Left colon (tissue), 2 donors: ENCODE results near the gene CLASP1. TPM values are rescaled to one million over a fixed set of nuclear protein-coding genes. Genes with fewer than 3 reads are reported as not detected.
A peak's percentile ranks its signal among the peaks of the same experiment; 100 is the strongest.
"Not testable (repeated sequence)": the region's sequence is repeated elsewhere in the genome, so short reads cannot be mapped to it uniquely, and the experiment has no call there.

ENCODE experiments used
- ATAC-seq: fragments of 200-7000 bp; cut with Tn5 transposase; one replicate; pipeline ENCODE4 v1.9.1; 2020; ENCODE audit warnings: mild to moderate bottlenecking, moderate library complexity
- DNase-seq, 2 donors: peaks; one replicate each; pipeline ENCODE4 v3.0.0-alpha.2; 2020
- intact Hi-C, 2 donors: fragments of 100-400 bp; cut with DNase I in 1 of 2; cut with micrococcal nuclease in 1 of 2; formaldehyde crosslinking; loops; one replicate each; pipeline versions ENCODE4 v1.11.2 to v1.14.0; 2022; cut with DNase I, micrococcal nuclease
- total RNA-seq, 2 donors: library from RNA; stranded (reverse); fragmentation: NEBNext Ultra II Directional; extraction: Animal tissue kit (Norgen Biotek cat#: 25700); gene quantifications; one replicate each; pipeline ENCODE4 v1.2.1, GENCODE V29; 2021
- donor health status: DM: no; HTN: no; CAD: no.
- donor health status: DM: yes; HTN: yes; CAD: no.

Gene CLASP1
- total RNA-seq, 2 donors from 2014 or later = 33.8 to 36.1 TPM

- DNase-seq = no peak
- no peak for ATAC-seq
These were observed 312.6 kb downstream of the CLASP1 start for GRCh38 chr2:121336528-121337294.

GRCh38 chr2:121335294-121336290 is 313.7 kb downstream of the CLASP1 start:
- DNase-seq = peak in 1 of 2 donors; percentile 25
- intact Hi-C loops = no loop called here
- ATAC-seq = peak; percentile 82

More at GRCh38 chr2:121336528-121337294, 312.6 kb downstream of the CLASP1 start:
- intact Hi-C loops = no loop called here

DNA sequence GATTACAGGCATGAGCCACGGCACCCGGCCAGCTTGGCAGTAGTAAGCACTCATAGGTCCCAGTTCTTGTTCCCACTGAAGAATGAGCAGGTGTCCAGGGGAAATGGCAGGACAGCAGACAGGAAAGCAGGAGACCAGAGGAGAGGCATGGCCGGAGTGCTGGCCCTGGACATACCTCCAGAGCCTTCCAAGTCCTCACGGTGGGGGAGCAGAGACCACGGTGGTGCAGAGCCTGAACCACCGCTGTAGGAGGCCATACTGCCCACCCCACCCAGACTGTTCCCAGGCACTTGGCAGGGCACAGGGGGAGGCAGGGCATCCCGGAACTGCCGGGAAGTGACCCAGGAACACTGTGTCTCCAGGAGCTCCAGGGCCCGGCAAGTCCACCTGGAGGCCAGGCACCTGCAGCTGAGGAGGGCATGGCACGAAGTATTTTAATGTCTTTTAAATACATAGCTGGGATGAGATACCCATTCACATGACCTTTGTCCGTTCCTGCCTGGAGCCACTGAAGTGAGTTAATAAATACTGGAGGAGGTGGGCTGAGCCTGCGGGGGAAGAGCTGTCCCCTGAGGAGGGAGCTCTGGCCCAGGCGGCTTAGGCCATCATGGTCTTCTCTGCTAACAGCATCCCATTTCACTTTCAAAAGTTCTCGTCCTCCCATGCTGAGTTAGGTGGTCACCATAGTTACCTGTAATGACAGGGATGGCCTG is 314.5 kb downstream of the CLASP1 start:
- ATAC-seq (peak; percentile 53), DNase-seq (no peak)
- intact Hi-C loops = no loop called here

GRCh38 chr2:121333834-121334558 is 315.3 kb downstream of the CLASP1 start:
- ATAC-seq (no peak), DNase-seq (no peak)
- intact Hi-C loops = no loop called here

DNA sequence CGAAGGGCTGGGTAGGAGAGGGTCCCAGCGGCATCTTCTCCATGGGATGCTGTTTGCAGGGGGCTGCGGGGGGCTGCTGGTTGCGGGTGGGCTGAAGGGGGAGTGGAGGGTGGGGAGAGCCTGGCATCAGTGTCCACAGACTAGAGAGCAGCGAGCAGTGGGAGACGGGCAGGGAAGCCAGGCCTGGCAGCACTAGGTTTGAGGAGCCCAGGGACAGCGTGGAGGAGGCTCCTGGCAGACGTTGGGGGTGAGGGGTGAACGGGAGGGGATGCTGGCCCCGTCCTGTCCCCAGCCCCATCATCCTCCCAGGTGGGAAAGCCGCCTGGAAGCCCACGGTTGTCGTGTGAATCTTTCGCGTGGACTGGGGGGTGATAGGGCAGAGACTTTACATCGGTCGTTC is 316.0 kb downstream of the CLASP1 start:
- intact Hi-C loops = no loop called here
- ATAC-seq = no peak
- DNase-seq = no peak

DNA sequence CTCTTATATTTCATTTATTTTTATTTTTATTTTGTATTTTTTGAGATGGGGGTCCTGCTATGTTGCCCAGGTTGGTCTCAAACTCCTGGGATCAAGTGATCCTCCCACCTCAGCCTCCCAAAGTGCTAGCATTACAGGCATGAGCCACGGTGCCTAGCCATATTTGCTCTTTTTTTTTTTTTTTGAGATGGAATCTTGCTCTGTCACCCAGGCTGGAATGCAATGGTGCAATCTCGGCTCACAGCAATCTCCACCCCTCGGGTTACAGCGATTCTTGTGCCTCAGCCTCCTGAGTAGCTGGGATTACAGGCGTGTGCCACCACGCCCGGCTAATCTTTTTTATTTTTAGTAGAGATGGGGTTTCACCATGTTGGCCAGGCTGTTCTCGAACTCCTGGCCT is 317.9 kb downstream of the CLASP1 start:
- ATAC-seq, intact Hi-C loops, DNase-seq: not testable (repeated sequence)

DNA sequence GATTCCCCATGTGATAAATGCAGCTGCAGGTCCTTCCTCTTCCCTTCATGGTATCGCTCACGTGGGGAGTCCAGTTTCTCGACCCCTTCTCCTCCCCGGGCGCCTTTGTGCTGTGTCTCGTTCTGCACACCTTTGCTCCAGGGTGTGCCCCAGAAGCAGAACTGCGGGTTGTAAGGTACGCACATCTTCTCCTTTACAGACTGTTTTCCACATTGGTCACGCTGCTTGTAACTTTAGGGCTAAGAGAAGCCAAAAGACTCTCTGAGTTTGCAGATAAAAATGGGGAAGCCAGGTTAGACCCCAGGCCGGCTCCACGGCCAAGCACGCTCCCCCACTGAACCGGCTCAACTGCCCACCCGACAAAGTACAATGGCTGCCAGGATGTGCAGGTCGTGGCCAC is 318.3 kb downstream of the CLASP1 start:
- DNase-seq = no peak
- intact Hi-C loops = no loop called here
- no peak for ATAC-seq

- intact Hi-C loops = no loop called here
- ATAC-seq = no peak
- no peak for DNase-seq
These were observed 319.5 kb downstream of the CLASP1 start for GRCh38 chr2:121329786-121330185.

GRCh38 chr2:121326628-121327027 is 322.6 kb downstream of the CLASP1 start:
- ATAC-seq = no peak
- intact Hi-C loops = no loop called here
- no peak for DNase-seq

DNA sequence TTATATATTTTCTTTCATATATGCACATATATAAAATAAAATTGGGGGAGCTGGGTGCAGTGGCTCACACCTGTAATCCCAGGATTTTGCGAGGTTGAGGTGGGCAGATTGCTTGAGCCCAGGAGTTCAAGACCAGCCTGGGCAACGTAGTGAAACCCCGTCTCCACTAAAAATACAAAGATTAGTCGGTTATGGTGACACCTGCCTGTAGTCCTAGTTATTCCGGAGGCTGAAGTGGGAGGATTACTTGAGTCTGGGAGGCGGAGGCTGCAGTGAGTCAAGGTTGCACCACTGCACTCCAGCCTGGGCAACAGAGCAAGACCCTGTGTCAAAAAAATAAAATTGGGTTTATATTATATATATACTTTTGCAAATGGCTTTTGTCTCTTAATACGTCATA is 324.7 kb downstream of the CLASP1 start:
- no peak for DNase-seq
- intact Hi-C loops = no loop called here
- ATAC-seq = no peak

- ATAC-seq = no peak
- intact Hi-C loops = no loop called here
- DNase-seq = no peak
These were observed 327.8 kb downstream of the CLASP1 start for GRCh38 chr2:121321476-121321875.

DNA sequence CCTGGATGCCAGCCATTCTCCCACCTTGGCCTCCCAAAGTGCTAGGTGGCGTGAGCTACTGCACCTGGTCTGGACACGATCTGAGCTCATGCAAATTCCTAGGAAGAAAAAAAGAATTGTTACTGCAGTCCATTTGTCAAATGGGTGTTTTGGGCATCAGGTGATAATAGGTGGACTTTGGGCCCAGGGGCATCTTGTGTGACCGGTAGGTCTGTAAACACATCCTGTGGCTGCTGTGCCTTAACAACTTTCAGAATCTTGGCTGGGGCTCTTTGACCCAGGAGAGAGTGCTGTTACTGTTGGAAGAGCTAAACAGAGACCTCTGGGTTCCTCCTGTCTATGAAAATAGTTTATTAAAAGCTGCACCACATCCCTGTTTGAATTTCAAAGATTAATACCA is 329.3 kb downstream of the CLASP1 start:
- intact Hi-C loops = no loop called here
- DNase-seq (no peak), ATAC-seq (peak; percentile 21)

DNA sequence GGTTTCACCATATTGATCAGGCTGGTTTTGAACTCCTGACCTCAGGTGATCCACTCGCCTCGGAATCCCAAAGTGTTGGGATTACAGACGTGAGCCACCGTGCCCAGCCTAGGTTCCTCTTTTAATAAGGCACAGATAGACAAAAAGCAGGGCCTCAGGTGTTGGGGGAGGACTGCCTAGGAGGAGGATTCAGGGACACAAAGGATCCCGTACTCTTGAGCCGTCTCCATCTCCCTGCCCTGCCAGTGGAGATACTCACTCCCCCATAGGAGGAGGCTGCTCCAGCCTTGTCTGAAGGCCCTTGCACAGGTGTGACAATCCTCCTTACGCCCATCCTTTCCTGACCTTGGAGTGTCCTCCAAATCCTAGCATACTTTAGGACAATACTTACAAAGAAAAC is 332.3 kb downstream of the CLASP1 start:
- DNase-seq = no peak
- intact Hi-C loops = no loop called here
- ATAC-seq = no peak

- DNase-seq, intact Hi-C loops, ATAC-seq: not testable (repeated sequence)
These were observed 335.6 kb downstream of the CLASP1 start for GRCh38 chr2:121313701-121314100.

- ATAC-seq (peak; percentile 37), DNase-seq (no peak)
- intact Hi-C loops = no loop called here
These were observed 339.5 kb downstream of the CLASP1 start for GRCh38 chr2:121309801-121310200.

DNA sequence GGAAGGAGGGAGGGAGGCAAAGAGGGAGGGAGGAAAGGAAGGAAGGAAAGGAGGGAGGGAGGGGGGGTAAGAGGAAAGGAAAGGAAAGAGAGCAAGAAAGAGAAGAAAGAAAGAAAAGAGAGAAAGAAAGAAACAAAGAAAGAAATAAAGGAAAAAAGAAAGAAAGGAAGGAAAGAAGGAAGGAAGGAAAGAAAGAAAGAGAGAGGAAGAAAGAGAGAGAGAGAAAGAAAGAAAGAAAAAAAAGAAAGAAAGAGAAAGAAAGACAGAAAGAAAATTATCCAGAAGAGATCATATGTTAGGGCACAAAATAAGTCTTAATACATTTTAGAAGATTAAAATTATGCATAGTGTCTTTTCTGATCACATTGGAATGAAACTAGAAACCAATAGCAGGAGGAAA is 339.9 kb downstream of the CLASP1 start:
- ATAC-seq = no peak
- intact Hi-C loops = no loop called here

DNA sequence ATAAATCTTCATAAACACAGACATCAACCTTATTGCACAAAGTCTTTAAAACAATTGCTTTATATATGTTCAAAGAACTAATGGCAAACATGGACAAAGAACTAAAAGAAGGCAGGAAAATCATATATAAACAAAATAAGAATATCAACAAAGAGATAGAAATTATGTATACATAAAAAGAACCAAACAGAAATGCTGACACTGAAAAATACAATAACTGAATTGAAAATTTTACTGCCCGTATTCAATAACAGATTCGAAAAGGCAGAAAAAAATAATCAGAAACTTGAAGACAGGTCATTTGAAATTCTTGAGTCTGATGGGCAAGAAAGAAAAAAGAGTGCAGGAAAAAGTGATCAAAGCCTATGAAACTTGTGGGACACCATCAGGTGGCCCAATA is 342.2 kb downstream of the CLASP1 start:
- ATAC-seq (no peak), DNase-seq (no peak)
- intact Hi-C loops = no loop called here

More for the DNA sequence above, 339.9 kb downstream of the CLASP1 start:
- no peak for DNase-seq

- ATAC-seq = no peak
- no peak for DNase-seq
- intact Hi-C loops = no loop called here
These were observed 344.3 kb downstream of the CLASP1 start for GRCh38 chr2:121304941-121305340.
